ENCODE measurements around the gene MAP3K14.

Gene MAP3K14

DNA sequence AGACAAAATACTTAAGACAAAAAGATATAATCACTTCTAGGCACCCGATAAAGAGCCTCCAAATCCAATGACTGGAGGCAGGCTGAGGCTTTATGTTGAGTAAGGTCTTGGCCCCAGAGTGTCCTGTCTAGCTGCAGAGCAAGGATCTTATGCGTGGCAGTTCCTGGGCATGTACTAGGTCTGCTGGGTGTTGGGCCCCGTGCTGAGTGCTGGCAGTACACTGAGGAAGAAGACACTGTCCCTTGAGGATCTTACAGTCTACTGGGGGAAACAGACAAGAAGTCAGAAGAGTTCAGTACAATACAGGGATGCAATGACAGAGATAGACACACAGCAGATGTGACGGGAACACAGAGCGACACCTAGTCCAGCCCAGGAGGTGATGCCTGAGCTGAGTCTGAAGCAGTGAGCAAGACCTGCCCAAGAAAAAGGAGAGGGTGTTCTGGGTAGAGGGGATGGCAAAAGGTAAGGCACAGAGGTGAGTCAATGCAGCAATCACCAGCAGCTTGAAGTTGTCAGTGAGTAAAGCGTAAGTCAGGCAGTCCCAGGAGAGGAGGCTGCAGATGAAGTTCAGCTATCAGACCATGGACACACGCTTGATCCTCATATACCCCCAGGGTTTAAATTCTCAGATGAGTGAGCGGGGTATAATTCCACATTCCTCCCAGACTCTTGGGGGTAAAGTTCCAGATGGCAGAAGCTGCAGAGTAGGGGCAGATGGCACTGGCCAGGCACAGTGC is 18.1 kb downstream of the MAP3K14 start:
- Histone ChIP-seq H4K5ac (ENCODE audit: low read length) (no peak overlapping the region), H2BK15ac (replicated peaks; ENCODE audit: low read depth) (no peak overlapping the region), H3K79me2 (ENCODE audit: control insufficient read depth, insufficient read depth, low read length) (peaks cover 5% of the 10 kb centered on the region), H3K56ac (ENCODE audit: low read length) (peak overlapping the region; percentile 49), H3K27me3 (ENCODE audit: insufficient read depth, low read length, poor library complexity) (no peaks in the 10 kb centered on the region), H3K4me3 (ENCODE audit: low read length) (no peak overlapping the region), H3K23ac (ENCODE audit: low read length) (peak overlapping the region; percentile 9), H3K4me1 (ENCODE audit: control insufficient read depth, low read depth, low read length) (no peaks in the 10 kb centered on the region), H3K4me2 (ENCODE audit: low read length) (no peak overlapping the region), H3K18ac (ENCODE audit: low read length) (no peak overlapping the region), H3K79me1 (ENCODE audit: low read length) (peaks cover 11% of the 10 kb centered on the region), H3K36me3 (ENCODE audit: control insufficient read depth, insufficient read depth, low read length) (no peaks in the 10 kb centered on the region), H2BK120ac (ENCODE audit: low read depth, low read length) (no peak overlapping the region), H2AK5ac (ENCODE audit: low read length) (no peak overlapping the region), H3K27ac (ENCODE audit: low read depth, low read length) (no peak overlapping the region), H4K8ac (ENCODE audit: low read depth, low read length) (no peak overlapping the region), H3K4ac (ENCODE audit: low read depth, low read length) (no peak overlapping the region), H2BK5ac (ENCODE audit: low read length) (no peak overlapping the region), H3K9ac (ENCODE audit: low read length) (no peak overlapping the region)
- no peak for DNase-seq
- WGBS (ENCODE audit: extremely low coverage, insufficient coverage, low lambda C conversion rate), result no CpG with 5 or more reads among the region's 8 CpGs

DNA sequence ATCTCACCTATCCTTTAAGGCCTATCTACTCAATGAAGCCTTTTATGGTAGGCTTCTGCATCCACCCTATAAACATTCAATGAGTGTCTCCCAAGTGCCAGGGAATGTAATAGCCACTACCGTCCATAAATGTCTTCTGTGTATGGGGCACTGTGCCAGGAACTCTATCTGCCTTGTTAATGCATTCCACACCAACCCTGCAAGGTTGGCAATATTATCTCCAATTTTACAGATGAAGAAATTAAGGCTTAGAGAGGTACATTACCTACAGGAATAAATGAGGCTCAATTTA is 20.0 kb downstream of the MAP3K14 start:
- no peak overlapping the region for H3K9ac ChIP-seq (ENCODE audit: low read length)
- no peaks in the 10 kb centered on the region for H3K27me3 ChIP-seq (ENCODE audit: insufficient read depth, low read length, poor library complexity)
- no peak overlapping the region for H2BK120ac ChIP-seq (ENCODE audit: low read depth, low read length)
- no peak for DNase-seq
- no peak overlapping the region for H3K27ac ChIP-seq (ENCODE audit: low read depth, low read length)
- H3K18ac ChIP-seq (ENCODE audit: low read length), result no peak overlapping the region
- no peaks in the 10 kb centered on the region for H3K4me1 ChIP-seq (ENCODE audit: control insufficient read depth, low read depth, low read length)
- no peak overlapping the region for H3K4me3 ChIP-seq (ENCODE audit: low read length)
- no peak overlapping the region for H3K23ac ChIP-seq (ENCODE audit: low read length)
- no peak overlapping the region for H2BK15ac ChIP-seq (replicated peaks; ENCODE audit: low read depth)
- H3K79me1 ChIP-seq (ENCODE audit: low read length), result peaks cover 13% of the 10 kb centered on the region
- no peak overlapping the region for H3K56ac ChIP-seq (ENCODE audit: low read length)
- WGBS (ENCODE audit: extremely low coverage, insufficient coverage, low lambda C conversion rate), result no CpG with 5 or more reads among the region's 1 CpG
- H3K36me3 ChIP-seq (ENCODE audit: control insufficient read depth, insufficient read depth, low read length), result no peaks in the 10 kb centered on the region
- no peak overlapping the region for H3K4ac ChIP-seq (ENCODE audit: low read depth, low read length)
- H4K8ac ChIP-seq (ENCODE audit: low read depth, low read length), result no peak overlapping the region
- H3K79me2 ChIP-seq (ENCODE audit: control insufficient read depth, insufficient read depth, low read length), result peaks cover 5% of the 10 kb centered on the region
- no peak overlapping the region for H2AK5ac ChIP-seq (ENCODE audit: low read length)
- H4K5ac ChIP-seq (ENCODE audit: low read length), result no peak overlapping the region
- H2BK5ac ChIP-seq (ENCODE audit: low read length), result no peak overlapping the region
- H3K4me2 ChIP-seq (ENCODE audit: low read length), result no peak overlapping the region

DNA sequence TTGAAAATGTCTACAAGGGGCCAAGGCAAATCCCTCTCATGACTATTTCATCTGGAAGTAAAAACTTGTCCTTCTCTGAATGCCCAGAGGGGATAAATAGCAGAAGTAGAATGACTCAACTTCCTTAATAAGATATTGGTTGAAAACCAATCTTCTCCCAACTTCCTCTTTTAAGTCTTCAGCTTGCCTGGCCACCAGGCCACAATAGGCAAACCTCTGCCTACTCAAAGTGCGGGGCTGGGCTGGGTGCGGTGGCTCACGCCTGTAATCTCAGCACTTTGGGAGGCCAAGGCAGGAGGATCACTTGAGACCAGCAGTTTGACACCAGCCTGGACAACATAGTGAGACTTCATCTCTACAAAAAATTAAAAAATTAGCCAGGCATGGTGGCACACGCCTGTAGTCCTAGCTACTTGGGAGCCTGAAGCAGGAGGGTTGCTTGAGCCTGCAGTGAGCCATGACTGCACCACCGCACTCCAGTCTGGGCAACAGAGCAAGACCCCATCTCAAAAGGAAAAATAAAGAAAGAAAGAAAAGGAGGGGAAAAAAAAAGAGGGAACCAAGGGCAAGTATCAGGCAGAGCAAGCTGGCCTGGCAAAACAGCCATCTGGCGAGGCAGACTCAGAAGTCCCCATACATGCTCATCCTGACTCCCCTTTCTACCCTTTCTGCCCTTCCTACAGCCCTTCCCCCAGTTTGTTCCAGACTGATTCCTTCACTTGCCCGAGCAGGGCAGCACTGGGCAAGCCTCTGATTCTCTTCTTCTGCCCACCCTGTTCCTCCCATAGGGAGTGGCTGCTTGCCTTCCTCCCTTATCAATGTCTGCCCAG is 20.6 kb downstream of the MAP3K14 start:
- H3K9ac ChIP-seq (ENCODE audit: low read length), result no peak overlapping the region
- no peak overlapping the region for H2BK15ac ChIP-seq (replicated peaks; ENCODE audit: low read depth)
- H2BK5ac ChIP-seq (ENCODE audit: low read length), result no peak overlapping the region
- H3K4ac ChIP-seq (ENCODE audit: low read depth, low read length), result no peak overlapping the region
- no peak overlapping the region for H3K27ac ChIP-seq (ENCODE audit: low read depth, low read length)
- H3K27me3 ChIP-seq (ENCODE audit: insufficient read depth, low read length, poor library complexity), result no peaks in the 10 kb centered on the region
- peaks cover 13% of the 10 kb centered on the region for H3K79me1 ChIP-seq (ENCODE audit: low read length)
- no CpG with 5 or more reads among the region's 7 CpGs for WGBS (ENCODE audit: extremely low coverage, insufficient coverage, low lambda C conversion rate)
- H4K5ac ChIP-seq (ENCODE audit: low read length), result no peak overlapping the region
- no peak overlapping the region for H3K56ac ChIP-seq (ENCODE audit: low read length)
- H2BK120ac ChIP-seq (ENCODE audit: low read depth, low read length), result no peak overlapping the region
- no peak overlapping the region for H3K4me3 ChIP-seq (ENCODE audit: low read length)
- no peak overlapping the region for H3K23ac ChIP-seq (ENCODE audit: low read length)
- H3K79me2 ChIP-seq (ENCODE audit: control insufficient read depth, insufficient read depth, low read length), result peaks cover 5% of the 10 kb centered on the region
- no peaks in the 10 kb centered on the region for H3K36me3 ChIP-seq (ENCODE audit: control insufficient read depth, insufficient read depth, low read length)
- no peak overlapping the region for H3K4me2 ChIP-seq (ENCODE audit: low read length)
- H2AK5ac ChIP-seq (ENCODE audit: low read length), result no peak overlapping the region
- H3K4me1 ChIP-seq (ENCODE audit: control insufficient read depth, low read depth, low read length), result no peaks in the 10 kb centered on the region
- no peak for DNase-seq
- H3K18ac ChIP-seq (ENCODE audit: low read length), result no peak overlapping the region
- H4K8ac ChIP-seq (ENCODE audit: low read depth, low read length), result no peak overlapping the region

DNA sequence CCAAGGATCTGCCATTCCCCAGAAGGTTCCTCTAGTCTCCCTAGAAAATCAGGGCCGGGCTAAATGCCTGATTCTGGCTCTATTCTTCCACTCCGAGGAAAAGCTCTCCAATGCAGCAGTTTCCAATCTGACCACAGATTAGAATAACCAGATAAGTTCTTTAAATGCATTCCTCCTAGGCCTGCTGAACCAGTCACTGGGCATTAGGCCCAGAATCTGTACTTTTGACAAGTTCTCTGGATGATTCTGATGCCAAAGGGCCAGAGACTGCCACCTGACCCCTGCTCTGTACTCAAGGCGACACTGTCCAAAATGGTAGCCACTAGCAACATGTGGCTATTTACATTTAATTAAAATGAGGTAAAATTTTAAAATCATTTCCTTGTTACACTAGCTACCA is 22.3 kb downstream of the MAP3K14 start:
- no peak for DNase-seq
- Histone ChIP-seq H2AK5ac (ENCODE audit: low read length) (no peak overlapping the region), H3K4me2 (ENCODE audit: low read length) (no peak overlapping the region), H2BK5ac (ENCODE audit: low read length) (no peak overlapping the region), H3K27ac (ENCODE audit: low read depth, low read length) (no peak overlapping the region), H2BK120ac (ENCODE audit: low read depth, low read length) (no peak overlapping the region), H3K27me3 (ENCODE audit: insufficient read depth, low read length, poor library complexity) (no peaks in the 10 kb centered on the region), H3K79me2 (ENCODE audit: control insufficient read depth, insufficient read depth, low read length) (peaks cover 2% of the 10 kb centered on the region), H3K56ac (ENCODE audit: low read length) (no peak overlapping the region), H3K4me1 (ENCODE audit: control insufficient read depth, low read depth, low read length) (no peaks in the 10 kb centered on the region), H3K79me1 (ENCODE audit: low read length) (peaks cover 11% of the 10 kb centered on the region), H3K4me3 (ENCODE audit: low read length) (no peak overlapping the region), H3K9ac (ENCODE audit: low read length) (no peak overlapping the region), H4K8ac (ENCODE audit: low read depth, low read length) (no peak overlapping the region), H3K4ac (ENCODE audit: low read depth, low read length) (no peak overlapping the region), H3K18ac (ENCODE audit: low read length) (no peak overlapping the region), H2BK15ac (replicated peaks; ENCODE audit: low read depth) (no peak overlapping the region), H3K23ac (ENCODE audit: low read length) (no peak overlapping the region), H3K36me3 (ENCODE audit: control insufficient read depth, insufficient read depth, low read length) (peaks cover 1% of the 10 kb centered on the region), H4K5ac (ENCODE audit: low read length) (no peak overlapping the region)
- WGBS (ENCODE audit: extremely low coverage, insufficient coverage, low lambda C conversion rate), result no CpG with 5 or more reads among the region's 3 CpGs

DNA sequence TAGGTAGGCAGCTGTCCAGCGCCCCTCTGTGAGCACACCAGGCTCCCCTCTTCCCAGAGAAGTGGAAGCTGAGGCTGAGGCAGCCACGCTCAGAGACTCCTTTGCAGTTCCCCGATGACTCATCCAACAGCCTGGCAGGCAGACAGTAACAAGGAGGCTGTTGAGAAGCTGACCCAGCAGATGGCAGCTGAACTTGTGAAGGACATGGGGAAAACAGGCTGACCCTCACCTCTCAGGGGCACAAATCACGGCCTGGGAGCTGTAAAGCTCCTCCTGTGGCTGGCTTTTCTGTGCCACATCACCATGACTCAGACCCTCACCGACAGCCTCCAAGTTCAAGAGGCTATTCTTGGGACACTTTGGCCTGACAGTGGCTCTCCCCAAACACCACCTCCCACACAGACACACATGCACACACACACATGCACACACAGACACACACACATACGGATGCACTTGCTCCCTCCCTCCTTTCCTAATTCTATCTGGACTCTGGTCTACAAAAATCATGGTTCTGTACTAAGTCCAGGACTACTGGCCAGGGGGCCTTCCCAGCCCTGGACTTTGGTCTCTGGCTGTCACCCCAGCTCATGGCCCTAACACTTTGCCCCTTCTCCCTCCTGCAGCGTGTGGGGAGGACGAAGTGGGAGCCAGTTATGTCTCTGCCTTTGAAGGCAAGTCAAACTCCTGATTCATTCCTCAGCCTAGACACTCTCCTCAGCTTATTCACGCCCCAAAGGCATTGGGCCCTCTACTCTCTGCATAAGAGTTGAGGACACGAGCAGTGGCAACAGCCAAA is 23.2 kb downstream of the MAP3K14 start:
- no peak overlapping the region for H3K4me3 ChIP-seq (ENCODE audit: low read length)
- H3K18ac ChIP-seq (ENCODE audit: low read length), result no peak overlapping the region
- no peak overlapping the region for H2BK15ac ChIP-seq (replicated peaks; ENCODE audit: low read depth)
- H3K27ac ChIP-seq (ENCODE audit: low read depth, low read length), result no peak overlapping the region
- no peak overlapping the region for H3K23ac ChIP-seq (ENCODE audit: low read length)
- no peaks in the 10 kb centered on the region for H3K4me1 ChIP-seq (ENCODE audit: control insufficient read depth, low read depth, low read length)
- peaks cover under 1% of the 10 kb centered on the region for H3K79me2 ChIP-seq (ENCODE audit: control insufficient read depth, insufficient read depth, low read length)
- no peak overlapping the region for H2BK120ac ChIP-seq (ENCODE audit: low read depth, low read length)
- peak; percentile 88 for DNase-seq
- H3K9ac ChIP-seq (ENCODE audit: low read length), result no peak overlapping the region
- no peak overlapping the region for H3K4me2 ChIP-seq (ENCODE audit: low read length)
- H2AK5ac ChIP-seq (ENCODE audit: low read length), result no peak overlapping the region
- H3K79me1 ChIP-seq (ENCODE audit: low read length), result peaks cover 9% of the 10 kb centered on the region
- no CpG with 5 or more reads among the region's 10 CpGs for WGBS (ENCODE audit: extremely low coverage, insufficient coverage, low lambda C conversion rate)
- H3K56ac ChIP-seq (ENCODE audit: low read length), result no peak overlapping the region
- H2BK5ac ChIP-seq (ENCODE audit: low read length), result no peak overlapping the region
- no peak overlapping the region for H4K8ac ChIP-seq (ENCODE audit: low read depth, low read length)
- H3K36me3 ChIP-seq (ENCODE audit: control insufficient read depth, insufficient read depth, low read length), result peaks cover 1% of the 10 kb centered on the region
- no peak overlapping the region for H3K4ac ChIP-seq (ENCODE audit: low read depth, low read length)
- no peaks in the 10 kb centered on the region for H3K27me3 ChIP-seq (ENCODE audit: insufficient read depth, low read length, poor library complexity)
- no peak overlapping the region for H4K5ac ChIP-seq (ENCODE audit: low read length)

Data from mesendoderm (in vitro differentiated cells).